ENCODE results near the gene MTSS2.

Gene MTSS2

GRCh38 chr16:70681382-70682238 lies 4.2 kb downstream of the MTSS2 start:
- ATAC-seq = no peak
- TF ChIP-seq ARNTL (CRISPR knock-in tag; IDR thresholded peaks at IDR 0.05; ENCODE audit: borderline replicate concordance, low read depth) (no peak), TOX (CRISPR knock-in tag; IDR thresholded peaks at IDR 0.05; ENCODE audit: borderline replicate concordance) (no peak), ZC3H10 (CRISPR knock-in tag; IDR thresholded peaks at IDR 0.05) (no peak), OSR1 (CRISPR knock-in tag; IDR thresholded peaks at IDR 0.05) (no peak), TCF4 (CRISPR knock-in tag; IDR thresholded peaks at IDR 0.05; ENCODE audit: borderline replicate concordance) (no peak), PPARA (CRISPR knock-in tag; IDR thresholded peaks at IDR 0.05; ENCODE audit: borderline replicate concordance) (no peak), SNAI2 (CRISPR knock-in tag; IDR thresholded peaks at IDR 0.05) (no peak), CSRNP3 (CRISPR knock-in tag; IDR thresholded peaks at IDR 0.05) (no peak), ESRRG (CRISPR knock-in tag; IDR thresholded peaks at IDR 0.05) (no peak), ISL1 (CRISPR knock-in tag; IDR thresholded peaks at IDR 0.05) (no peak), CREB5 (CRISPR knock-in tag; IDR thresholded peaks at IDR 0.05; ENCODE audit: low read depth) (no peak), ZNF8 (CRISPR knock-in tag; IDR thresholded peaks at IDR 0.05) (no peak), GLIS3 (CRISPR knock-in tag; IDR thresholded peaks at IDR 0.05) (no peak), ZNF565 (CRISPR knock-in tag; conservative IDR thresholded peaks at IDR 0.05; ENCODE audit: low read depth) (no peak), ZFP3 (CRISPR knock-in tag; IDR thresholded peaks at IDR 0.05) (no peak), BACH2 (CRISPR knock-in tag; IDR thresholded peaks at IDR 0.05; ENCODE audit: borderline replicate concordance) (no peak)
- TF ChIP-seq, protein P1, sequence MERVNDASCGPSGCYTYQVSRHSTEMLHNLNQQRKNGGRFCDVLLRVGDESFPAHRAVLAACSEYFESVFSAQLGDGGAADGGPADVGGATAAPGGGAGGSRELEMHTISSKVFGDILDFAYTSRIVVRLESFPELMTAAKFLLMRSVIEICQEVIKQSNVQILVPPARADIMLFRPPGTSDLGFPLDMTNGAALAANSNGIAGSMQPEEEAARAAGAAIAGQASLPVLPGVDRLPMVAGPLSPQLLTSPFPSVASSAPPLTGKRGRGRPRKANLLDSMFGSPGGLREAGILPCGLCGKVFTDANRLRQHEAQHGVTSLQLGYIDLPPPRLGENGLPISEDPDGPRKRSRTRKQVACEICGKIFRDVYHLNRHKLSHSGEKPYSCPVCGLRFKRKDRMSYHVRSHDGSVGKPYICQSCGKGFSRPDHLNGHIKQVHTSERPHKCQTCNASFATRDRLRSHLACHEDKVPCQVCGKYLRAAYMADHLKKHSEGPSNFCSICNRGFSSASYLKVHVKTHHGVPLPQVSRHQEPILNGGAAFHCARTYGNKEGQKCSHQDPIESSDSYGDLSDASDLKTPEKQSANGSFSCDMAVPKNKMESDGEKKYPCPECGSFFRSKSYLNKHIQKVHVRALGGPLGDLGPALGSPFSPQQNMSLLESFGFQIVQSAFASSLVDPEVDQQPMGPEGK (CRISPR knock-in tag; IDR thresholded peaks at IDR 0.05; ENCODE audit: borderline replicate concordance) = no peak

DNA sequence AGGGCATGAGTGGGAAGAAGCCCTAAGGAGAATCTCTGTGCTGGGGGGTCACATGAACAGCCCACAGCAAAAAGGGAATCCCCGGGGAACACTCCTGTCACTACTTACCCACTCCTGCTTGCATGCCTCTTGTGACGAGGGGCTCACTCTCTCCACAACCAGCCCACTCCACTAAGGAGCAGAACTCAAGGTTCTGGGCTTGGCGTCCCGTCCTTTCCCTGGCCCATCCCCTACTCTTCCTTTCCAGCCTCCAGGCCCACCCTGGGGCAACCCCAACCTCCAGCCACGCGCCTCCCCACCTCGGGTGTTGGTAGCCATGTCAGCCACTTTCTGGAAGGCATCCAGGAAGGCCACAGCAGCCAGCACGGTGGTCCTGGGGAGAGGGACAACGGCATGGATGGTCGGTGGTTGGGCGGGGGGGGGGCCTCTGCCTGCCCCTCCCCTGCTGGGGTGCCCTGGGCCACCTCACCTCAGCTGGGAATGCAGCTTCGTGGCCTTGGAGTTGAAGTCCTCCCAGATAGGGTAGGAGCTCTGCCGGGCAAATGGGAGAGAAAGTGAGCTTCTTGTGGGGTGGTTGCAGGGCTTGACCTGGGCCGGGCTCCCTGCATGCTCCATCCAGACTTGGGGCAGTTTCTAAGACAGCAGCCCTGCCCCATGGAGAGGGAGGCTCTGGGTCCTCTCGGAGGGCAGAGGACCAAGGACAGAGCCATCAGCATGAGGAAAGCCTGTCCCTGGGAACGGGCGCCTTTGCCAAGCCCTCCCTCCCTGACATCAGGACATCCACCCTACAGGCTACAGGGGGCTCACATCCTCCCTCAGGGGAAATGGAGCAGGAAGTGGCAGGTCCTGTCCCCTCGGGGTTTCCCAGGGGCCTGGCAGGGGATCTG lies 5.1 kb downstream of the MTSS2 start:
- TF ChIP-seq ZNF8 (CRISPR knock-in tag; IDR thresholded peaks at IDR 0.05) (no peak), POU6F1 (CRISPR knock-in tag; IDR thresholded peaks at IDR 0.05; ENCODE audit: borderline replicate concordance, low read depth) (no peak), TCF4 (CRISPR knock-in tag; IDR thresholded peaks at IDR 0.05; ENCODE audit: borderline replicate concordance) (no peak), BACH2 (CRISPR knock-in tag; IDR thresholded peaks at IDR 0.05; ENCODE audit: borderline replicate concordance) (no peak), CSRNP3 (CRISPR knock-in tag; IDR thresholded peaks at IDR 0.05) (no peak), ZC3H10 (CRISPR knock-in tag; IDR thresholded peaks at IDR 0.05) (no peak), TOX (CRISPR knock-in tag; IDR thresholded peaks at IDR 0.05; ENCODE audit: borderline replicate concordance) (no peak), OSR1 (CRISPR knock-in tag; IDR thresholded peaks at IDR 0.05) (no peak), CSDC2 (CRISPR knock-in tag; IDR thresholded peaks at IDR 0.05) (no peak), ESRRG (CRISPR knock-in tag; IDR thresholded peaks at IDR 0.05) (no peak), RARB (CRISPR knock-in tag; IDR thresholded peaks at IDR 0.05) (no peak), ZFP3 (CRISPR knock-in tag; IDR thresholded peaks at IDR 0.05) (no peak), ZNF565 (CRISPR knock-in tag; conservative IDR thresholded peaks at IDR 0.05; ENCODE audit: low read depth) (no peak), ZNF70 (CRISPR knock-in tag; IDR thresholded peaks at IDR 0.05) (no peak)
- TF ChIP-seq, protein P1 (CRISPR knock-in tag; IDR thresholded peaks at IDR 0.05; ENCODE audit: borderline replicate concordance) = no peak

More for the DNA sequence above, 5.1 kb downstream of the MTSS2 start:
- no peak for ATAC-seq

Data from SK-N-SH treated with all-trans-retinoic acid at 6 μM for 48 hours (cell line).